G401 (cell line): ENCODE data around the gene BTRC. TPM values are rescaled to one million over a fixed set of nuclear protein-coding genes. Genes with fewer than 3 reads are reported as not detected.

Experiments
- DNase-seq: peaks from one replicate; pipeline ENCODE4 v3.0.0-alpha.2; 2015; ENCODE audit warnings: low spot score
- in situ Hi-C: cut with HindIII; loops from 2 replicates; pipeline ENCODE4 v1.10.0; 2016; ENCODE audit warnings: low sequenced_read_pairs, mixed read lengths
- total RNA-seq: library from RNA; depleted of rRNA; stranded (reverse); fragments of >200 nt; shearing (Covaris generic); gene quantifications from 2 replicates; pipeline ENCODE4 v1.2.3, GENCODE V29; 2014

BTRC gene
- total RNA-seq, 1 experiment from 2014 or later: 21.0 TPM

DNA sequence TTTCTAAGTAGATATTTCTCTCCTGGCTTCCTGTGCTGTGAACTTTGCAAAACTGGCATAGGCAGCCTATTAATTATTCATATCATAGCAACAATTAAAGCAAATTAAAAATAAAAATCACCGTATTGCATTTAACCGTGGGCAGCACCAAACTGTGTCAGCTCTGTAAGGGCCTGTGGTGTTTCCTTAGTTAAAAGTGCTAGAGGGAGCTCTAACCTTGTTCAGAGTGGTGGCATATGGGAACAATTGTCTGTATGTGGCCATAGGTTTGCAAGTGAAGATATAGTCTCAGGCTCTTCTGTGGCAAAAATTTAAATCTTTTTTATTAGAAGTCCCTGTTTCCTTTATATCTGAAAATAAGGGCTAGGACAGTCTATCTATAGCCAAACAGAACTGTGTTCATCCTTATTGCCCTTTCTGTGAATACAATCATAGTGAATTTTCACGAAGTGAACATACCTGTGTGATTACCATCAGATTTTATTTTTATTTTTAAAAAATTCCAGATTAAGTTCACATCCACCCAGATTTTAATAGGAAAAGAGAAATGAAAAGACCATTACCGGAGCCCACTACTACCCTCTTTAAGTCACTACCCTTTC is 141.5 kb downstream of the BTRC start:
- peak; percentile 47 for DNase-seq
- in situ Hi-C loops: no loop called here

DNA sequence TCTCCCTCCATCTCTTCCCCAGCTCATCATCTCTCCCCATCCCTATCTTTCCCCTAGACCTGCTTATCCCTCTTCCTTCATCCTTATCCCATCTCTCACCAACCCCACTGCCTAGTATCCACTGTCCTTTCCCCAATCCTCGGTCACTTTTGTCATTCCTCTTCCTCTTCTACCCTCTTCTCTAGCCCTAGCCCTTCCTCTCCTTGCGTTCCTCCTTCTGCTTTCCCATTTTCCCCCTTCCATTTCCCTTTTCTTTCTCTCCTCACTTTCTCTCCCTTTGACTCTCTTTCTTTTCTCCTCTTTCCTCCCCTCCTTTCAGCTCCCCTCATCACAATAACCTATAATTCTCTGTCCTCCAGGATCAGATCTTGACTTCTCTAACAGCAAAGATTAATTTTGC is 150.5 kb downstream of the BTRC start:
- DNase-seq: no peak
- in situ Hi-C loops: no loop called here

DNA sequence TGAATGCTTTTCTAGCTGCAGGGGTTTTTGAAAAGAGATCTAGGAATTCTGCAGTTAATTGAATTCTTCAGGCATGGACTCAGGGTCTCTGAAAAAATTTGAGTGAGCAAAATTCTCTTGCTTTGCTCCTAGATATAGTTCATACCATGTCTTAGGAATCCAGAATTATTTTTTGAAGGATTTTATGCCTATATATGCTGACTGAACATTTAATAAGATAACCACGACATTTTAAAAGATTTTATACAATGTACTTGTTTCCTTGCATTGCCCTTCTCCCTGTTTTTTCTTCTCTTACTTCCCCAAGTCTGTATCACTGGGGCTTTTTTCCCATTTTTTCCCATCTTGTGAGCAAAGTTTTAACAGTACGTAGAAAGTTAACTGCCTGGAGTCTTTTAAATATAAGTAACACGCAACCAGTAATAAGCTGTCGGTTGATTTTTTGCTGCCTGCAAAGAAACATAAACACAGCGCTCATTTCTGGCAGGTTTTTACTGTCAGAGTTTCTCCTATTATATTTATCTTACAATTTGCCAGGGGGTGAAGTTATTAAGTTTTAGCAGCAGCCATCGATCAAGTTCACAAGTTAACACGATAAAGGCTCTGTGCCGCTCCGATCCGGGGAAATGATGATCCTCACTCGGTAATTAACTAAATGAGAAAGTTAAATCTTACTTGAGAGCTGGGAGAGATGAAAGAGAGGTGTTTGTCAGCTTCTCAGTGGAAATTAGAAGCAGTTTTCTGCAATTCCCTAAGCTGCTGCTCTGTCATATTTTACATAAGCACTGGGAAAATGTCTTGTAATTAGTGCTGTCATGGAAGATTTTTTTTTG is 153.1 kb downstream of the BTRC start:
- DNase-seq: no peak
- in situ Hi-C loops: no loop called here

DNA sequence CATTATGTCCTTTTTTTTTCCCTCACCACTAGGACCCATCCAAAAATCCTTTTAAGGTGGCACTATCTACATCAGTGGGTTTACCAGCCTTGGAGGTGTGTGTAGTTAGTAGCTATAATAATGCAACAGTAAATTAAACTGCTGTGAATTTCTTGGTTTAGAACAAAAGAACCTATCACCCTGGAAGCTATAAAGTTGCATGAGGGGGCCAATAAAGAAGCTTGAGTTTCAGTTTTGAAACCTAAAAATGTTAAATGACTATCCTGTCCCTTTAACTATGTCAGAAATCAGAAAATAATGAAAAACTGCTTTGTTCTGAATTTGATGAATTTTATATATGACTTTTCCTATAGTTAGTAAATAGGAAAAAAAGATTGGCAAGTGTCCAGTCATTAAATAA is 153.9 kb downstream of the BTRC start:
- in situ Hi-C loops: no loop called here
- no peak for DNase-seq

DNA sequence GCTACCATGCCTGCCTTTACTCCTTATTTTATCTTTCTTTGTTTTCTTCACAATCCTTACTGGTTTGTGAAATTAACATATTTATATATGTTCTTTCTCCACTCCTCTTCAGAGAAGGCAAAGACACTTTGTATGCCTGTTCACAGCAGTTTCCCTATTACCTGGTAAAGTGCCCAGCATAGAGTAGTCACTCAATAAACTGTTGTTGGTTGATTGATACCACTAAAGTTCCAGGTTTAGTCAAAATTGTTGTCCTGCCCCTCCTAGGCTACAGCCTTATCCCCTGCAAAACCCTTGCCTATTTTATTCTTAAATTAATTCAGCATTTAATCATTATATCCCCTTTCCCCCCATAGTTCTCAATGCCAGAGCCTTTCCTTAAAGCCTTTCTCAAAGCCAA is 158.0 kb downstream of the BTRC start:
- in situ Hi-C loops: no loop called here
- DNase-seq: no peak

DNA sequence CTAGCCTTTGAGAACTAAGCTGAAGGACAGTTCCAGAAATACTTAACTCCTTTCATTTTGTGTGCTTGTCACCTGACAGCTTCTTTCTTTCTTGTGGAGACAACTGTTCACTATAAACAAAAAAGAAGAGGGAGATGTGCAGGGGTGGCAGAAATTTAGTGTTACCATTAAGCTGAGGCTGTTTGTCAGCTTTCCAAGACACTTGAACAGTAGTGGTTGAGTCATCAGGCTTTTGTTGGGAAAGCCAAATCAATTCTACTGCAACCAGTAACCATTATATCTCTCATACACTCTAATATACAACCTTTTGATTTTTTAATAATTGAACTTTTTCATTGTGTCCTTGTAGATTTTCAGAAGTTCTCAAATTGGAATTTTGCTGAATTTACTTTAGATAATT is 158.8 kb downstream of the BTRC start:
- in situ Hi-C loops: no loop called here
- no peak for DNase-seq

DNA sequence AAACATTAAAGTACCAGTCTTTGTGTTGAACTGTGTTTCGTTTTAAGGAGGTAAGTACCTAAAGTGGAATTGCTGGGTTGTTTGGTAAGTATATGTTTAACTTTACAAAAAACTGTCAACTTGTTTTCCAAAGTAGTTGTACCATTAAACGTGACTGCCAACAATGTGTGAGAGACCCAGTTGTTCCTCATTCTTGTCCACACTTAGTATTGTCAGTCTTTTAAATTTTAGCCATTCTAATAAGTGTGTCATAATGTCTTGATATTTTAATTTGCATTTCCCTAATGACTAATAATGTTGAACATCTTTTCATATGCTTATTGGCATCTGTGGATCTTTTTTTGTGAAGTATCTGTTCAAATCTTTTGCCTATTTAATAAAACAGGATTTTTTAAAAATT is 159.8 kb downstream of the BTRC start:
- in situ Hi-C loops: no loop called here

DNA sequence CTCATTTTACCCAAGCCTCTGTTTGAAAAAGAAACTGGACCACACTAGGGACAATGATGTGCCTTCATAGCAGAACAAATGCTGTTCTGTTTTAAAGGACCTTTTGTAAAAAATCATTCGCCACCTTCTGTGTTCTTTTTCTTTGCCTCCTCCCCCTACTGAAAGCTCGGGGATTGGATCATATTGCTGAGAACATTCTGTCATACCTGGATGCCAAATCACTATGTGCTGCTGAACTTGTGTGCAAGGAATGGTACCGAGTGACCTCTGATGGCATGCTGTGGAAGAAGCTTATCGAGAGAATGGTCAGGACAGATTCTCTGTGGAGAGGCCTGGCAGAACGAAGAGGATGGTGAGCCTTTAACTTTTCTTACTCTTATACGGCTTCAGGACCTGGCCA is 171.9 kb downstream of the BTRC start:
- in situ Hi-C loops: no loop called here
- DNase-seq: peak; percentile 29

More for the DNA sequence above, 159.8 kb downstream of the BTRC start:
- no peak for DNase-seq

DNA sequence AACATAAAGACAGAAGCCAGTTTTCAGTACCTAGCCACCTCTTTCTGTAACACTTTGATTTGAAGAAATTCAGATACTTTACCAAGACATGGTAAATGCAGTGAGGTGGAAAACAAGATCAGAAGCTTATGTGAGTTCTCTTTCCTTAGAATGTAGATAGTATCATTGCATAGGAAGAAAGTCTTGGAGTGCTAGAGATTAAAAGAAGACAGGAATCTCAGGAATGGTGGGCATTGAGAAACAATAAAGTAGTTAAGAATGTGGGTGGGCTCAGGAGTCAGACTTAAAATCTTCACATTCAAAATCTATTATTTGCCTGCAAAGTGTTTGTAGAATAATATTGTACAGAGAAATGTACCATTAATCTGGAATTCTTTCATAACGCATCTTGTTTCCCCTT is 175.2 kb downstream of the BTRC start:
- DNase-seq: no peak
- in situ Hi-C loops: no loop called here

DNA sequence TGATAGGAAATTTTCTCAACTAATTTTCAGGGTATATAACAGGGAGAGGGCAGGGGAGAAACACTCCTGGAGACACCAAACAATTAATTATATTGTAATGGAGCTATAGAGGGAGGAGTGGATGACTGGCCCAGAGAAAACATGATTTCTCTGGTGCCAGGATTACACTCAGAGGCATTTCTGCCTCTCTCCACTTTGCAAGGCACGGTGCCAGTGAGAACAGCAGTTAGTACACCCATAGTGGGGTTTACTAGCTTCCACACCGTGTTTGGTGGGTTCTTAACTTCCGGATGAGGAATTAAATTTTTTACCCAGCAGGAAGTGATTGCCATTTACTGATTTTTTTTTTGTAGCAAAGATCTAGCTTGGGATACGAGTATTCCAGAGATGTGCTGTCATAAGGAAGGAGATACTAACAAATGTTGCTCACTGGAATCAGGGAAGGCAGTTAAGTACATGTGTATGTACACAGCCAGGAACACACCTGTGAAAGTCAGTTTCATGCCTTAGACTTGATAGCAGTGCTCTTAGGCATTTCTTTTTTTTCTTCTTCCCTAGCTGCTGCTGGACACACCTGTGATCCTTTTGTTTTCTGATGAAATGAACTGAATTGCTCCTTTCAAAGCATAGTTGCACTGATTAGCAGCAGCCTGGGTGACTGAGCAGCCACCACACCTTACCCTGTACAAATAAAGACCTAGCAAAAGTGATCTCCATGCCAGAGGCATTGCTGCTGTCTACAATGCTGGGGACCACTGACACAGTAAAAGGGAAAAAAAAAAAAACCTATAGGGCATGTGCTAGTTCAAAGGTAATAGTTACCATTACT is 176.0 kb downstream of the BTRC start:
- in situ Hi-C loops: no loop called here
- no peak for DNase-seq

DNA sequence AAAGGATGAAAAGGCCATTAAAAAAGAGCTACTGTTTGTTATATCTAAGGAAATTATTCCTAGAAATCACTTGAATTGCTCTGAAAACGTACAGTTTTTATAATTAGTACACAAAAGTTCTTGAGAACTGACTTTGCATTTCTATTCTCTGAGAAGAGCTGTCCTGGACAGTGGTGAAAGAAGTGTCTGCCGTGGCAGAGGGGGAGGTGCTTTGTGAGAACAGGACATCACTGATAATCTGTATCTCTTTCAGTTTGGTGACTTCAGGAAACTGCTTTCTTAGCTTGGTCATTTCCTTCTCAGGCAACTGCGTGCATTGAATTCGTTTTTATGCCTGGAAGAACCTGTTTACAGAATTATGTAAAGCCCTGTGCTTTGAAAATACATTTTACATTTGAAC is 182.0 kb downstream of the BTRC start:
- DNase-seq: no peak
- in situ Hi-C loops: no loop called here

DNA sequence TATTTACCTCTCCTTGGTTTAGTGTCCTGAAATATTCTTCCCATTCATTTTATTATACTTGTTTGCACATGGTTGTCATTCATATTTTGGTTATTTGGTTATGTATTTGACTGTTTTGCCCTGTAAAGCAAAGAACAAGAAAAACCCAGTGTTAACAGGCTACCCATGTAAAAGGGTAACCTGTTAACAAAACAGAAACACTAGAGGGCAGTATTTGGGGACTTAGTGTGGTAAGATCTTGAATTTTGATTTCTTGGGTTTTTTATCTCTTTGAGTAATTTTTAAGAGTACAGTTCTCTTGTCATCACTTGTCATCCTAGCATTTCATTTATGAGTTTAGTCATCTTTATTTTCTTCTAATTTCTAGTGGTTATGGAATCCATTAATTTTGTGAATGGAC is 182.8 kb downstream of the BTRC start:
- DNase-seq: peak; percentile 32
- in situ Hi-C loops: no loop called here

DNA sequence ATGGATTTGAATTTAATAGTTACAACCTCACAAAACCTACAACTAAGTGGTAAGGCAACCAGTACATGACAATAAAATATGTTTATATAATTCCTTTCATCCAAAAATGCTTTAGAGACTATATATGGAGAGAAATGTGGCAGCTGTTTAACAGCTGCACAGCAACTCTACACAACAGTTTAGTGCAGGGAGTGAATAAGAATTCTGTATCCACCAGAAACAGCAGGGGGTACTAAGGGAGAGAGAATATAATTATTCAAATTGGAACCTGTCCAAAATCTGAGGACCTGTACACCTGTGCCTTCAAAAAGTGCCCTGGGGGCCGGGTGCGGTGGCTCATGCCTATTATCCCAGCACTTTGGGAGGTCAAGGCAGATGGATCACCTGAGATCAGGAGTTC is 184.5 kb downstream of the BTRC start:
- in situ Hi-C loops: no loop called here
- DNase-seq: no peak

DNA sequence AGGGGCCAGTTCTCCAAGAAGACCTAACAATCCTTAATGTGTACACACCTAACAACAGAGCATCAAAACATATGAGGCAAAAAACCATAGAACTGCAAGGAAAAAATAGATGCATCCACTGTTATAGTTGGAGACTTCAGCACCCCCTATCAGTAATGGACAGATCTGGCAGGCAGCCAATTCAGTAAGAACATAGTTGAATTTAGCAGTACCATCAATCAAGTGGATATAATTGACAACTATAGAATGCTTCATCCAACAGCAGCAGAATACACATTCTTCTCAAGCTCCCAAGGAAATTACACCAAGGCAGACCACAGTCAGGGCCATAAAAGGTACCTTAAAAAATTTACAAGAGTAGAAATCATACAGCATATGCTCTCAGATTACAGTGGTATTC is 191.9 kb downstream of the BTRC start:
- no peak for DNase-seq
- in situ Hi-C loops: no loop called here

DNA sequence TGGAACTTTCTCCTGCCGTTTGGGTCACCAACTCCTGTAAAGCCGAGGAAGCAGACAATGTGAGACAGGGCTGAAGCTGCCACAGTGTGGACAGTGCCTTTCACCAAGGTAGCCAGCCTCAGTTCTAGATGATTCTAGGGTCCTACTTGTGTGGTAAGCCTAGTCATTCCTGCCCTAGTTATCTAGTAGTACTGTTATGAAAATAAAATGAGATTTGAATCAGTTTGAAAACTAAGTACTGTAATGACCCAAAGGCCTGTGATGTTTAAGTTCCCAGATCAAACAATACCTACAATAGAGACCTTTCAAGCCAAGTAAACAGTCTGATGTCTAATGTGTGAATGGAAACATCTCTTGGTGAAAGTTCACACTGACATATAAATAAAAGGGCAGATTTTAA is 197.0 kb downstream of the BTRC start:
- no peak for DNase-seq
- in situ Hi-C loops: no loop called here

DNA sequence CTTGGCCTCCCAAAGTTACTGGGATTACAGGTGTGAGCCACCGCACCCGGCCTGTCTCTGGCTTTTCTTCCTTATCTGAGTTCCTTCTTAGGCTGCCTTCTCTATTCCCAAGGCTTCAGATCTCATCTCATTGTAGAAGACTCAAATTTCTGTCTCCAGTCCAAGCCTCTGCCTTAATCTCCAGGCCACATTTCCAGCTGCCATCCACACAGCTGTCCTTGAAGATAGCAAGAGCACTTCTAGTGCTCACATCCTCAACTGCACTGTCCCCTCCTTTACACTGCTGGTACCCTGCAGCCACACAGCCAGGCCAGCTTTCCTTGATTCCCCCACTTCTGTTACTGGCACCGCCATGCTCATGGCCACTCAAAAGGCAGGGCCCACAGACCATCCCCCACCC is 198.5 kb downstream of the BTRC start:
- in situ Hi-C loops: no loop called here
- DNase-seq: no peak

DNA sequence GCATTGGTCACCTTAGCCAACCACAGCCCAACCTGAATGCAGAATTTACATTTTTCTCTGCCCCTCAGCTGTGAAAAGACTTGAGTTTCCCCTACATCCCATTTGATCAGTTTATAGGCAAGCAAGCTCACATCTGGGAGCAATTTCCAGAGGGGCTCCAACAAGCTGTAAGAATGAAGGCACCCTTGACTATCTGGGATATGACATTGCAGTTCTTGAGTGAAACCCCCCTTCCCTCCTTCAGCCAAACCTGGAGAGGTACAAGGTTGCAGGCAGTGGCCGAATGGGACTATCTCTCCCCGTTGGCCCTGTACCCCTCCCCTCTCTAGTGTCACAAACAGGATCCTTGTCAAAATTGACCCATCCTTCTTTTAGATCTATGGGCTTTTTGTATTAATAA is 203.6 kb downstream of the BTRC start:
- in situ Hi-C loops: no loop called here
- no peak for DNase-seq

DNA sequence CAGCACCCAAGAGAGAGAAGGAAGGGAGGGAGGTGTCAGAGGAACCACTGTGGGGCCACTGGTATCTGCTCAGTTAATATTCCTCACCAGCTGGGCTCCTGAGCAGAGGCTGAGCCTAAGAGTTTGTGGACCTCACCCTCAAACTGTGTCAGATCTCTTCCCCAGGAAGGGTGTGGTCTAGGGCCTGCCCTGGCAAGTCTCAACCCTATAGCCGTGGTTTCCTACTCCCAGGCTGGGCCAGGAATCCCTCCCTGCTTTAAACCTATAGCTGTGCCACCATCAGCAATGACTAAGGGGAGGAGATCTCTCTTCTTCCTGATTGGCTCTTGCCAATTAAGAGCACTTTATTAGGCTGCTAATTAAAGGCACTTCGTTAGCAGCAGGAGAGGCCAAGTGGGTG is 204.2 kb downstream of the BTRC start:
- no peak for DNase-seq
- in situ Hi-C loops: no loop called here

DNA sequence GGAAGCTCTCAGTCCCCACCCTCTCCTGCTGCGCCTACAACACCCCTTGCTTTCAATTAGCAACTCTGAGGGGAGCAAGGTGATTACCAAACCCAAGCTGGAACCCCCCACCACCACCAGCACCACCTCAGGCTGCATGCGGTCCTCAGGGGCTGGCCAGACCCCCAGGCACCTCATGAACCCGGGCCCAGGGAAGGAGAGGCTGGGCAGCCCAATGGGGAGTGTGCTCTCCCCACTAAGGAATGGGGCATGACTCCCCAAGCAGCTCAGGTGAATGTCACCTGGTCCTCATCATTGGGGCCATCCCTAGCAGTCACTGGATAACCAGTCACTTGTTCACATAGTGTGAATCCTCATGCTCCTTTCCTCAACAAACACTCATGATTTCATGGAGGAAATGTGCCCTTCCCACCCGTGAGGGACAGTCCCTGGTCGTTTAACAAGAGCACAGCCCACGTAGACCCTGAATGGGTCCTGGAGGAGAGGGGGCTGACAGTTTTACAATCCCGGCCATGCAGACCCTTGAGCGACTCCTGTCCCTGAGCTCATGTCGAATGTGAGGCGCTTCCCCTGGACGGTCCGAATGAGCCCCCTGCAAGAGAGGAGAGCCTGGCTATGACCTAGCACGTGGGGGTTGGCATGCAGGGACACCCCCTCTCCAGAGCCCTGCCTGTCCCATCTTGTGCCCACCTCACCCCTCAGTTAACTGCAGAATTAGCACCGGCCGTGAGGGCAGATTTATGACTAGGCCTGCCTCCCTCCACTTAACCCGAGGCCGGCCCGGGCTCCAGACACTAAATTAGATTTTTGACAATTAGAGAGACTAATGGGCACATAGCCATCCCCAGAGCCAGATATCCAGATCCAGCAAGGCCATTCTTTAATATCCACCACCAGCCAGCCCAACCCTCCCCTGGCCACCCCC is 205.0 kb downstream of the BTRC start:
- in situ Hi-C loops: no loop called here

More for the DNA sequence above, 205.0 kb downstream of the BTRC start:
- no peak for DNase-seq
